Measurements from ENCODE around the gene TBC1D22A. TPM values are rescaled to one million over a fixed set of nuclear protein-coding genes. Genes with fewer than 3 reads are reported as not detected.

Gene TBC1D22A
- polyA plus RNA-seq, 1 experiment, result 19.8 TPM

- no peak for DNase-seq (ENCODE audit: low read depth, low spot score)
- Histone ChIP-seq H3K4me3 (ENCODE audit: low read depth, low read length) (no peak overlapping the region), H3K27me3 (ENCODE audit: control insufficient read depth, insufficient read depth, low read length) (no peaks in the 10 kb centered on the region), H3K27ac (ENCODE audit: low read depth, low read length) (no peak overlapping the region), H3K9me3 (ENCODE audit: control insufficient read depth, insufficient read depth, low read length) (no peaks in the 10 kb centered on the region; the same call in 1 of the 2 replicates)
- no peak for TF ChIP-seq CTCF (IDR thresholded peaks at IDR 0.05; ENCODE audit: low read depth, low read length)
- CTCF ChIA-PET, result no interaction called here
- POLR2A ChIA-PET, result no interaction called here
Measured at GRCh38 chr22:46900549-46900948, 138.1 kb downstream of the TBC1D22A start.

- Histone ChIP-seq H3K27me3 (ENCODE audit: control insufficient read depth, insufficient read depth, low read length) (no peaks in the 10 kb centered on the region), H3K9me3 (ENCODE audit: control insufficient read depth, insufficient read depth, low read length) (no peaks in the 10 kb centered on the region; the same call in 1 of the 2 replicates), H3K27ac (ENCODE audit: low read depth, low read length) (no peak overlapping the region), H3K4me3 (ENCODE audit: low read depth, low read length) (no peak overlapping the region)
- POLR2A ChIA-PET, result no interaction called here
- TF ChIP-seq CTCF (IDR thresholded peaks at IDR 0.05; ENCODE audit: low read depth, low read length), result no peak
- no peak for DNase-seq (ENCODE audit: low read depth, low spot score)
- CTCF ChIA-PET, result no interaction called here
Measured at GRCh38 chr22:46902436-46902835, 140.0 kb downstream of the TBC1D22A start.

- no peak for DNase-seq (ENCODE audit: low read depth, low spot score)
- no peaks in the 10 kb centered on the region for H3K27me3 ChIP-seq (ENCODE audit: control insufficient read depth, insufficient read depth, low read length)
- ChIA-PET CTCF (no interaction called here), POLR2A (no interaction called here)
- TF ChIP-seq CTCF (IDR thresholded peaks at IDR 0.05; ENCODE audit: low read depth, low read length), result no peak
- no peaks in the 10 kb centered on the region; the same call in 1 of the 2 replicates for H3K9me3 ChIP-seq (ENCODE audit: control insufficient read depth, insufficient read depth, low read length)
- H3K27ac ChIP-seq (ENCODE audit: low read depth, low read length), result no peak overlapping the region
- H3K4me3 ChIP-seq (ENCODE audit: low read depth, low read length), result no peak overlapping the region
Measured at GRCh38 chr22:46902998-46903916, 140.8 kb downstream of the TBC1D22A start.

GRCh38 chr22:46905415-46905814 is 143.0 kb downstream of the TBC1D22A start:
- Histone ChIP-seq H3K4me3 (ENCODE audit: low read depth, low read length) (no peak overlapping the region), H3K27me3 (ENCODE audit: control insufficient read depth, insufficient read depth, low read length) (no peaks in the 10 kb centered on the region), H3K9me3 (ENCODE audit: control insufficient read depth, insufficient read depth, low read length) (no peaks in the 10 kb centered on the region; the same call in 1 of the 2 replicates), H3K27ac (ENCODE audit: low read depth, low read length) (no peak overlapping the region)
- ChIA-PET POLR2A (no interaction called here), CTCF (no interaction called here)
- DNase-seq (ENCODE audit: low read depth, low spot score), result no peak
- TF ChIP-seq CTCF (IDR thresholded peaks at IDR 0.05; ENCODE audit: low read depth, low read length), result no peak

- no peak for TF ChIP-seq CTCF (IDR thresholded peaks at IDR 0.05; ENCODE audit: low read depth, low read length)
- ChIA-PET POLR2A (no interaction called here), CTCF (no interaction called here)
- Histone ChIP-seq H3K4me3 (ENCODE audit: low read depth, low read length) (no peak overlapping the region), H3K27ac (ENCODE audit: low read depth, low read length) (no peak overlapping the region), H3K9me3 (ENCODE audit: control insufficient read depth, insufficient read depth, low read length) (no peaks in the 10 kb centered on the region; the same call in 1 of the 2 replicates), H3K27me3 (ENCODE audit: control insufficient read depth, insufficient read depth, low read length) (no peaks in the 10 kb centered on the region)
- DNase-seq (ENCODE audit: low read depth, low spot score), result no peak
Measured at GRCh38 chr22:46905834-46906233, 143.4 kb downstream of the TBC1D22A start.

All from AG04450 (cell line).